Skeletal muscle tissue (tissue), 4 donors: Measurements from ENCODE around the gene MAP3K9. TPM values are rescaled to one million over a fixed set of nuclear protein-coding genes. Genes with fewer than 3 reads are reported as not detected.

Source experiments
- H3K27ac ChIP-seq: one replicate; pipeline ENCODE4 v1.7.0; 2013; ENCODE audit warnings: mild to moderate bottlenecking, low read depth, low read length, inconsistent platforms
- H3K27me3 ChIP-seq, 3 donors: one replicate each; pipeline ENCODE4 v1.7.0; 2013; ENCODE audit warnings: low read length in 3 of 3; ENCODE audit not compliant: control insufficient read depth in 3 of 3, insufficient read depth in 3 of 3
- H3K36me3 ChIP-seq, 3 donors: one replicate each; pipeline ENCODE4 v1.7.0; 2013; ENCODE audit warnings: low read length in 3 of 3; ENCODE audit not compliant: control insufficient read depth in 3 of 3, insufficient read depth in 3 of 3
- H3K4me1 ChIP-seq, 3 donors: one replicate each; pipeline ENCODE4 v1.7.0; 2013; ENCODE audit warnings: low read length in 3 of 3, mild to moderate bottlenecking in 3 of 3; ENCODE audit not compliant: control insufficient read depth in 3 of 3, insufficient read depth in 3 of 3
- H3K4me3 ChIP-seq, 3 donors: one replicate each; pipeline ENCODE4 v1.7.0; 2013; ENCODE audit warnings: low read length in 3 of 3
- H3K9ac ChIP-seq, 3 donors: one replicate each; pipeline ENCODE4 v1.7.0; 2013; ENCODE audit warnings: low read length in 3 of 3, mild to moderate bottlenecking in 3 of 3, moderate library complexity in 2 of 3, low read depth in 1 of 3
- H3K9me3 ChIP-seq, 3 donors: one replicate each; pipeline ENCODE4 v1.7.0; 2013; ENCODE audit warnings: low read length in 3 of 3; ENCODE audit not compliant: control insufficient read depth in 3 of 3
- total RNA-seq: library from RNA; depleted of rRNA; stranded (reverse); fragments of >200 nt; gene quantifications from one replicate; pipeline ENCODE4 v1.2.3, GENCODE V29; 2014
- donor health status: Osteomylitis.

MAP3K9 gene
- total RNA-seq, 1 donor from 2014 or later: under 0.01 TPM

DNA sequence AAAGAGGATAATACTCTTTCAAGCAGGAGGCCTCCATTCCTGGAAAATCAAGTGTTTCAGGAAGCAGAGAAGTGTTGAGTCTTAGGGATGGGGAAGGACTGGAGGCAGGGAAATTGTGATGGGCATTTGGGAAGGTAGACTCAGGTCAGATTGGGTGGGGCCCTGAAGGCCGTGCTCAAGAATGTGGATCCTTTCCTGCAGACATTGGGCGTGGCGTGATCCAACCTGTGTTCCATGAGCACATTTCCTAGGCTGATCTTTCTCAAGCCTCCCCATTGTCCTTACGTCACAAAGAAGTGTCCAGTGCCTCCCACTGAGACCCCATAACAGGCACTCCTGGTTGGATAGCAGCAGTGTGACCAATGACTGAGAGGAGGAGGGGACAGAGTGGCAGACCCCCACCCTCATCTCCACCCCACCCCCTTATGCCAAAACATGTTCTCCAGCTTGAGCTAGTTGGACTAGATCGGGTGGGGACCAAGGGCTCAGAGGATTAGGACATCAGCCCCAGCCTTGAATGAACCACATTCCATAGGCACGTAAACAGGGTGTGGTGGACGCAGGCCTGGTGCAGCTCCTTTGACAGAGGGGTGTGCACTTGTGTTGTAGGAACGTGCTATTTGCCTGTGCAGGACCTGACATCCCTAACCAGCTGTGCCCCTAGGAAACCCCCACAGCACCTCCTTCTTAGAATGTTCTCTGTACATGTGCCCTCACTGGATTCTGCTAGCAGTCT lies 90.8 kb downstream of the MAP3K9 start:
- Histone ChIP-seq H3K4me3 (no peak overlapping the region), H3K4me1 (peaks cover 6 to 16% (median 10%) of the 10 kb centered on the region in 3 donors), H3K36me3 (no peaks in the 10 kb centered on the region), H3K9me3 (no peaks in the 10 kb centered on the region), H3K9ac (no peak overlapping the region), H3K27ac (no peak overlapping the region), H3K27me3 (no peaks in the 10 kb centered on the region)

GRCh38 chr14:70716958-70717357 lies 92.4 kb downstream of the MAP3K9 start:
- Histone ChIP-seq H3K4me1 (peaks cover 6 to 13% (median 10%) of the 10 kb centered on the region in 3 donors), H3K9ac (no peak overlapping the region), H3K27me3 (no peaks in the 10 kb centered on the region), H3K36me3 (no peaks in the 10 kb centered on the region), H3K4me3 (no peak overlapping the region), H3K9me3 (no peaks in the 10 kb centered on the region), H3K27ac (no peak overlapping the region)

DNA sequence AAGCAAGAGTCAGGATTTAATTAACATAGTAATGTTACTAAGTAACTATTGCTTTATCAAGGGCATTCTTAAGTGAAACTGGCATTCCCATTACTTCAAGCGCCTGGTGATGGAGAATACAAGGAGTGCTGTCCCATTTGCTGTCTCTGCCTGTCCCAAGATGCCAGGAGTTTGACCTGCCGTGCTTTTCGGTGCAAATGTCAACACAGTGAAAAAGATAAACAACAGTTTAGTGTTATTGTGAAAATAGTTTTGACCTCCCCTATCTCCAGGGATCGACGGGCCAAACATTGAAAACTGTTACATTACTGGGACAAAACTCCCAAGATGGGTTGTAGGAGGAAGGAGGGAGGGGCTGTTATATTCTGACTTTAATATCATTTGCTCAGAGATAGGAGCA lies 92.8 kb downstream of the MAP3K9 start:
- H3K9me3 ChIP-seq: no peaks in the 10 kb centered on the region
- no peak overlapping the region for H3K9ac ChIP-seq
- H3K27me3 ChIP-seq: no peaks in the 10 kb centered on the region
- H3K4me3 ChIP-seq: no peak overlapping the region
- H3K4me1 ChIP-seq: peaks cover under 1 to 9% (median 6%) of the 10 kb centered on the region in 3 donors
- no peak overlapping the region for H3K27ac ChIP-seq
- no peaks in the 10 kb centered on the region for H3K36me3 ChIP-seq

- H3K9ac ChIP-seq: no peak overlapping the region
- peaks cover 0 to 5% (median 0%) of the 10 kb centered on the region in 3 donors for H3K27me3 ChIP-seq
- no peaks in the 10 kb centered on the region for H3K4me1 ChIP-seq
- H3K36me3 ChIP-seq: no peaks in the 10 kb centered on the region
- no peak overlapping the region for H3K27ac ChIP-seq
- no peak overlapping the region for H3K4me3 ChIP-seq
- H3K9me3 ChIP-seq: no peaks in the 10 kb centered on the region
These were observed 95.2 kb downstream of the MAP3K9 start for GRCh38 chr14:70714055-70714550.

GRCh38 chr14:70713511-70713916 lies 95.8 kb downstream of the MAP3K9 start:
- no peaks in the 10 kb centered on the region for H3K36me3 ChIP-seq
- H3K4me3 ChIP-seq: no peak overlapping the region
- H3K27ac ChIP-seq: no peak overlapping the region
- H3K9ac ChIP-seq: no peak overlapping the region
- no peaks in the 10 kb centered on the region for H3K4me1 ChIP-seq
- peaks cover 0 to 5% (median 0%) of the 10 kb centered on the region in 3 donors for H3K27me3 ChIP-seq
- no peaks in the 10 kb centered on the region for H3K9me3 ChIP-seq

GRCh38 chr14:70713096-70713495 lies 96.2 kb downstream of the MAP3K9 start:
- no peak overlapping the region for H3K9ac ChIP-seq
- H3K36me3 ChIP-seq: no peaks in the 10 kb centered on the region
- no peak overlapping the region for H3K4me3 ChIP-seq
- H3K4me1 ChIP-seq: no peaks in the 10 kb centered on the region
- no peaks in the 10 kb centered on the region for H3K9me3 ChIP-seq
- H3K27me3 ChIP-seq: peaks cover 0 to 5% (median 0%) of the 10 kb centered on the region in 3 donors
- no peak overlapping the region for H3K27ac ChIP-seq

DNA sequence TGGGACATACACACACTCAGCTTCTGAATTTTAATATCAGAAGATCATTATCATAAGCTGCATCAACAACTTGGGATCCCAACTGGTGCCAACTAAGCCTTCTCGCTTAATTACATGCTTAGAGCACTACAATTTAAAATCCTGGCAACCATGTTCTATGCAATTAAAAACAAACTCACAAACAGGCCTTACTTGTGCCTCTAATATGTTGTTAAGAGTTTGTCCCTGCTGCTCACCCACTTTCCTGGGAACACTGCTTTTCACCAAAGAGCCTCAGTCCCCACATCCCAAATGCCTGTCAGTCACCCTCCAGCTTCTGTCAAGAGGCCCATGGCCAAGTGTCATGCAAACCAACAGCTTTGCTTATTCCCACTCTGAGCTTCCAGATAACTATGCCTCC lies 97.9 kb downstream of the MAP3K9 start:
- Histone ChIP-seq H3K36me3 (no peaks in the 10 kb centered on the region), H3K9me3 (no peaks in the 10 kb centered on the region), H3K27me3 (peaks cover 0 to 5% (median 0%) of the 10 kb centered on the region in 3 donors), H3K9ac (no peak overlapping the region), H3K4me3 (no peak overlapping the region), H3K4me1 (no peaks in the 10 kb centered on the region), H3K27ac (no peak overlapping the region)

- Histone ChIP-seq H3K4me3 (no peak overlapping the region), H3K4me1 (no peaks in the 10 kb centered on the region), H3K27me3 (peaks cover 0 to 5% (median 3%) of the 10 kb centered on the region in 3 donors), H3K9me3 (no peaks in the 10 kb centered on the region), H3K36me3 (no peaks in the 10 kb centered on the region), H3K9ac (no peak overlapping the region), H3K27ac (no peak overlapping the region)
These were observed 99.5 kb downstream of the MAP3K9 start for GRCh38 chr14:70709726-70710382.

GRCh38 chr14:70708717-70709570 lies 100.4 kb downstream of the MAP3K9 start:
- no peaks in the 10 kb centered on the region for H3K9me3 ChIP-seq
- H3K36me3 ChIP-seq: no peaks in the 10 kb centered on the region
- H3K4me3 ChIP-seq: no peak overlapping the region
- no peaks in the 10 kb centered on the region for H3K4me1 ChIP-seq
- H3K27me3 ChIP-seq: peaks cover 0 to 5% (median 3%) of the 10 kb centered on the region in 3 donors
- no peak overlapping the region for H3K27ac ChIP-seq
- no peak overlapping the region for H3K9ac ChIP-seq
